ENCODE measurements around the gene ADAR. TPM values are rescaled to one million over a fixed set of nuclear protein-coding genes. Genes with fewer than 3 reads are reported as not detected.

ADAR gene
- total and polyA plus RNA-seq, 2 of the 4 experiments (the other 2 are of a cell fraction): 70.9 to 131 TPM

DNA sequence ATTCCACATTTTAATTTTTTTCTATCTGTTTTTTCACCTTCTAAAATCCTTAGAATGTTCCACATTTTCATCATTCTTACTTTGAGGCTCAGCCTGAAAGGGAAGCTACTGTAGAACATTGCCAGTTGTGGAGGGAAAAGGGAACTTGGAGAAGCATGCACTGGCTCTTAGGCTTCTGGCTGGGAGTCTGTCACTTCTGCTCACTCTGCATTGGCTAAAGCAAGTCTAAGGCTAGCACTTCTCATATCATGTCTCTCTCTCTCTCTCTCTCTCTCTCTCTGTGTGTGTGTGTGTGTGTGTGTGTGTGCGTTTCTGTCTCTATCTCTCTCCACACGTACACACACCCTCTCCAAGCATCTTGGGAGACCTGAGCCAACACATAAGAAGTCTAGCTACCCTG, 49.6 kb upstream of the ADAR start:
- no peak overlapping the region for H3K27ac ChIP-seq (ENCODE audit: insufficient read depth, low read length)

More for the DNA sequence above, 49.6 kb upstream of the ADAR start:
- Histone ChIP-seq H3K27me3 (ENCODE audit: control insufficient read depth, insufficient read depth, low read length) (peaks cover 18% of the 10 kb centered on the region), H2BK15ac (ENCODE audit: low read depth, low read length) (no peak overlapping the region), H2AK5ac (ENCODE audit: low read depth, low read length) (no peak overlapping the region), H4K91ac (ENCODE audit: insufficient read depth, low read depth, low read length) (no peak overlapping the region), H3K4me1 (ENCODE audit: control insufficient read depth, insufficient read depth, low read length) (no peaks in the 10 kb centered on the region), H2BK120ac (ENCODE audit: low read depth, low read length) (no peak overlapping the region), H3K14ac (replicated peaks; ENCODE audit: low read depth, low read length) (no peak overlapping the region), H3K9me3 (ENCODE audit: control insufficient read depth, insufficient read depth, low read length) (0 out of 2 replicates have a peak, but pooled peaks cover 3% of the 10 kb centered on the region), H3K56ac (ENCODE audit: extremely low read depth, insufficient read depth, low read length) (no peak overlapping the region), H3K9me1 (ENCODE audit: insufficient read depth, low read length) (no peaks in the 10 kb centered on the region), H3K36me3 (ENCODE audit: control insufficient read depth, insufficient read depth, low read length) (no peaks in the 10 kb centered on the region), H3K79me1 (ENCODE audit: low read depth in 1 of 2, low read length in 2 of 2) (no peaks in the 10 kb centered on the region), H4K8ac (ENCODE audit: low read depth in 2 of 2, low read length in 2 of 2) (no peak overlapping the region), H2BK5ac (ENCODE audit: low read depth, low read length, poor library complexity, severe bottlenecking) (no peak overlapping the region), H3K4me2 (ENCODE audit: low read depth, low read length) (no peak overlapping the region), H3K9ac (ENCODE audit: low read depth, low read length) (no peak overlapping the region), H4K5ac (ENCODE audit: low read depth, low read length) (no peak overlapping the region), H2AFZ (replicated peaks; ENCODE audit: low read length, poor library complexity) (no peak overlapping the region), H3K4ac (ENCODE audit: low read depth, low read length) (no peak overlapping the region), H2BK20ac (ENCODE audit: low read depth, low read length) (no peak overlapping the region), H3K18ac (ENCODE audit: low read depth, low read length) (no peak overlapping the region), H3K4me3 (ENCODE audit: insufficient read depth, low read depth, low read length) (no peak overlapping the region), H4K20me1 (ENCODE audit: insufficient read depth, low read length) (no peaks in the 10 kb centered on the region), H2AK9ac (replicated peaks; ENCODE audit: low read depth, low read length, poor library complexity) (no peak overlapping the region), H3K23ac (ENCODE audit: low read depth, low read length) (no peak overlapping the region)
- no peak for ATAC-seq (ENCODE audit: low read depth)
- intact Hi-C loops (cut with micrococcal nuclease) (no loop called here), in situ Hi-C loops (cut with MboI; ENCODE audit: low sequenced_read_pairs) (no loop called here), dilution Hi-C loops (cut with HindIII; ENCODE audit: low sequenced_read_pairs, unreplicated experiment) (no loop called here)
- ChIA-PET POLR2A (ENCODE audit: unreplicated experiment) (no interaction called here), CTCF (no interaction called here)
- DNase-seq: no peak
- TF ChIP-seq, protein P1, sequence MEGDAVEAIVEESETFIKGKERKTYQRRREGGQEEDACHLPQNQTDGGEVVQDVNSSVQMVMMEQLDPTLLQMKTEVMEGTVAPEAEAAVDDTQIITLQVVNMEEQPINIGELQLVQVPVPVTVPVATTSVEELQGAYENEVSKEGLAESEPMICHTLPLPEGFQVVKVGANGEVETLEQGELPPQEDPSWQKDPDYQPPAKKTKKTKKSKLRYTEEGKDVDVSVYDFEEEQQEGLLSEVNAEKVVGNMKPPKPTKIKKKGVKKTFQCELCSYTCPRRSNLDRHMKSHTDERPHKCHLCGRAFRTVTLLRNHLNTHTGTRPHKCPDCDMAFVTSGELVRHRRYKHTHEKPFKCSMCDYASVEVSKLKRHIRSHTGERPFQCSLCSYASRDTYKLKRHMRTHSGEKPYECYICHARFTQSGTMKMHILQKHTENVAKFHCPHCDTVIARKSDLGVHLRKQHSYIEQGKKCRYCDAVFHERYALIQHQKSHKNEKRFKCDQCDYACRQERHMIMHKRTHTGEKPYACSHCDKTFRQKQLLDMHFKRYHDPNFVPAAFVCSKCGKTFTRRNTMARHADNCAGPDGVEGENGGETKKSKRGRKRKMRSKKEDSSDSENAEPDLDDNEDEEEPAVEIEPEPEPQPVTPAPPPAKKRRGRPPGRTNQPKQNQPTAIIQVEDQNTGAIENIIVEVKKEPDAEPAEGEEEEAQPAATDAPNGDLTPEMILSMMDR (conservative IDR thresholded peaks at IDR 0.05; ENCODE audit: low read depth, low read length): no peak
- TF ChIP-seq SMC3 (IDR thresholded peaks at IDR 0.05; ENCODE audit: low read depth, low read length) (no peak), POLR2A (IDR thresholded peaks at IDR 0.05; ENCODE audit: low read depth, low read length) (no peak), USF2 (IDR thresholded peaks at IDR 0.05; ENCODE audit: low read depth, low read length) (no peak), MAZ (IDR thresholded peaks at IDR 0.05; ENCODE audit: borderline replicate concordance, low read depth, low read length) (no peak), BHLHE40 (IDR thresholded peaks at IDR 0.05; ENCODE audit: low read depth, low read length) (no peak), CEBPB (IDR thresholded peaks at IDR 0.05; ENCODE audit: low read depth, low read length) (no peak), RCOR1 (IDR thresholded peaks at IDR 0.05; ENCODE audit: insufficient replicate concordance, low read length) (no peak), CHD1 (IDR thresholded peaks at IDR 0.05; ENCODE audit: low read depth, low read length) (no peak), MXI1 (IDR thresholded peaks at IDR 0.05; ENCODE audit: borderline replicate concordance, low read depth, low read length) (no peak), MAFK (IDR thresholded peaks at IDR 0.05; ENCODE audit: low read depth, low read length) (no peak), ELK1 (IDR thresholded peaks at IDR 0.05; ENCODE audit: borderline replicate concordance, low read depth, low read length) (no peak), NFE2L2 (IDR thresholded peaks at IDR 0.05; ENCODE audit: low read depth, low read length) (no peak), RFX5 (IDR thresholded peaks at IDR 0.05; ENCODE audit: low read depth, low read length) (no peak), FOS (IDR thresholded peaks at IDR 0.05; ENCODE audit: low read depth, low read length) (no peak), RAD21 (IDR thresholded peaks at IDR 0.05; ENCODE audit: low read length) (no peak)
- WGBS, 2 experiments (ENCODE audit: extremely low coverage in 2 of 2, insufficient read length in 1 of 2): no CpG with 5 or more reads among the region's 2 CpGs
- BruUV-seq (replicated peaks): no TSS peak
